OCI-LY1 (cell line): ENCODE results near the gene LARP4B.

Experiments used
- H2AFZ ChIP-seq: fragments of 200-600 bp; sonication (generic), shearing (Covaris generic); 2 replicates; pipeline ENCODE4 v1.6.0; 2014; ENCODE audit warnings: antibody characterized with exemption, mild to moderate bottlenecking, low read length
- H3F3A ChIP-seq: fragments of 200-600 bp; sonication (generic), shearing (Covaris generic); 2 replicates; pipeline ENCODE4 v1.6.0; 2014; ENCODE audit warnings: mild to moderate bottlenecking, antibody characterized with exemption, low read length, moderate library complexity; ENCODE audit not compliant: insufficient read depth
- H3K27ac ChIP-seq: fragments of 200-600 bp; sonication (generic); 2 replicates; pipeline ENCODE4 v1.5.1; 2014; ENCODE audit warnings: low read length, mixed run types, mild to moderate bottlenecking, low read depth; ENCODE audit not compliant: poor library complexity, severe bottlenecking
- H3K27me3 ChIP-seq: fragments of 200-600 bp; sonication (generic); 2 replicates; pipeline ENCODE4 v1.6.0; 2014; ENCODE audit warnings: antibody characterized with exemption, mild to moderate bottlenecking, low read length, moderate library complexity; ENCODE audit not compliant: insufficient read depth
- H3K36me3 ChIP-seq: fragments of 200-600 bp; sonication (generic); 2 replicates; pipeline ENCODE4 v1.6.1; 2014; ENCODE audit warnings: mild to moderate bottlenecking, antibody characterized with exemption, low read length, moderate library complexity, mixed read lengths; ENCODE audit not compliant: insufficient read depth
- H3K4me1 ChIP-seq: fragments of 200-600 bp; sonication (generic); 2 replicates; pipeline ENCODE4 v1.5.1; 2014; ENCODE audit warnings: mild to moderate bottlenecking, low read length, moderate library complexity; ENCODE audit not compliant: insufficient read depth, severe bottlenecking
- H3K4me2 ChIP-seq: fragments of 200-600 bp; sonication (generic), shearing (Covaris generic); 2 replicates; pipeline ENCODE4 v1.6.1; 2014; ENCODE audit warnings: low read length
- H3K4me3 ChIP-seq: fragments of 200-600 bp; sonication (generic); 2 replicates; pipeline ENCODE4 v1.5.1; 2014; ENCODE audit warnings: low read length, low read depth, mild to moderate bottlenecking, mixed read lengths; ENCODE audit not compliant: poor library complexity, severe bottlenecking
- H3K79me2 ChIP-seq: fragments of 200-600 bp; shearing (Covaris generic); 2 replicates; pipeline ENCODE4 v1.6.1; 2016; ENCODE audit warnings: mixed run types, low read length, mixed read lengths; ENCODE audit not compliant: insufficient read depth
- H3K9ac ChIP-seq: fragments of 200-600 bp; sonication (generic), shearing (Covaris generic); 2 replicates; pipeline ENCODE4 v1.6.1; 2014; ENCODE audit warnings: mild to moderate bottlenecking, low read length, mixed read lengths
- H3K9me2 ChIP-seq: fragments of 200-600 bp; sonication (generic), shearing (Covaris generic); 2 replicates; pipeline ENCODE4 v1.6.1; 2014; ENCODE audit warnings: low read depth, mild to moderate bottlenecking, low read length, mixed read lengths
- H3K9me3 ChIP-seq: fragments of 200-600 bp; shearing (Covaris generic); 2 replicates; pipeline ENCODE4 v1.6.1; 2014; ENCODE audit warnings: low read length, mixed read lengths
- H4K20me1 ChIP-seq: fragments of 200-600 bp; sonication (generic), shearing (Covaris generic); 2 replicates; pipeline ENCODE4 v1.6.0; 2016; ENCODE audit warnings: mild to moderate bottlenecking, low read length; ENCODE audit not compliant: insufficient read depth
- EZH2 ChIP-seq: fragments of 200-600 bp; sonication (generic), shearing (Covaris generic); IDR thresholded peaks from 2 replicates; pipeline ENCODE4 v1.8.0; 2017; ENCODE audit warnings: borderline replicate concordance, mixed run types, mild to moderate bottlenecking, antibody characterized with exemption, low read length, moderate library complexity, mixed read lengths
- TF ChIP-seq, protein P1 (sequence below): fragments of 200-600 bp; sonication (generic), shearing (Covaris generic); IDR thresholded peaks from 2 replicates; pipeline ENCODE4 v1.5.1; 2017; ENCODE audit warnings: mild to moderate bottlenecking, antibody characterized with exemption, low read length, moderate library complexity, mixed read lengths

The LARP4B gene

DNA sequence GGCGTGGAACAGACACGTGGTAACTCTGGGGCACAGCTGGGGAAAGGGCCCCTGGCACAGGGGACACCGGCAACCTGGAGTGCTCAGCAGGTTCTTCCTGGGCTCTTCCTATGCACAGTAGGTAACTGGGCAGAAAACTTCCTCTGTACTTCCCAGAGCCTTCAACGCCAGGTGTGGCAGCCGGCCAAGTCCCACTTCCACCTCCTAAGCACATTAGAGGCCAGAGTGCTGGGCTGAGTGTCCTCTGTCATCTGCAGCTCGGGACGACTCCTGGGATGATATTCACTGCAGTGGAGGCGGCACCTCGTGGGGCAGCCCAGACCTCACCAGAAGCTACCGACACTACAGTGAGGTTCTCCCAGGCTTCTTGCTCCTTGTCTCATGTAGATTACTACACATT lies 114.5 kb downstream of the LARP4B start:
- H3K4me2 ChIP-seq: no peak overlapping the region
- H3K9ac ChIP-seq: no peak overlapping the region
- H2AFZ ChIP-seq: no peak overlapping the region
- H3K79me2 ChIP-seq: no peaks in the 10 kb centered on the region
- no peaks in the 10 kb centered on the region for H3K27me3 ChIP-seq
- H3K9me3 ChIP-seq: no peaks in the 10 kb centered on the region
- no peaks in the 10 kb centered on the region for H3K9me2 ChIP-seq
- no peaks in the 10 kb centered on the region for H4K20me1 ChIP-seq
- TF ChIP-seq EZH2: no peak
- TF ChIP-seq, protein P1, sequence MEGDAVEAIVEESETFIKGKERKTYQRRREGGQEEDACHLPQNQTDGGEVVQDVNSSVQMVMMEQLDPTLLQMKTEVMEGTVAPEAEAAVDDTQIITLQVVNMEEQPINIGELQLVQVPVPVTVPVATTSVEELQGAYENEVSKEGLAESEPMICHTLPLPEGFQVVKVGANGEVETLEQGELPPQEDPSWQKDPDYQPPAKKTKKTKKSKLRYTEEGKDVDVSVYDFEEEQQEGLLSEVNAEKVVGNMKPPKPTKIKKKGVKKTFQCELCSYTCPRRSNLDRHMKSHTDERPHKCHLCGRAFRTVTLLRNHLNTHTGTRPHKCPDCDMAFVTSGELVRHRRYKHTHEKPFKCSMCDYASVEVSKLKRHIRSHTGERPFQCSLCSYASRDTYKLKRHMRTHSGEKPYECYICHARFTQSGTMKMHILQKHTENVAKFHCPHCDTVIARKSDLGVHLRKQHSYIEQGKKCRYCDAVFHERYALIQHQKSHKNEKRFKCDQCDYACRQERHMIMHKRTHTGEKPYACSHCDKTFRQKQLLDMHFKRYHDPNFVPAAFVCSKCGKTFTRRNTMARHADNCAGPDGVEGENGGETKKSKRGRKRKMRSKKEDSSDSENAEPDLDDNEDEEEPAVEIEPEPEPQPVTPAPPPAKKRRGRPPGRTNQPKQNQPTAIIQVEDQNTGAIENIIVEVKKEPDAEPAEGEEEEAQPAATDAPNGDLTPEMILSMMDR: no peak
- H3K4me3 ChIP-seq: no peak overlapping the region
- H3K36me3 ChIP-seq: peaks cover 96% of the 10 kb centered on the region
- H3K27ac ChIP-seq: no peak overlapping the region
- H3F3A ChIP-seq: no peaks in the 10 kb centered on the region
- no peaks in the 10 kb centered on the region for H3K4me1 ChIP-seq

DNA sequence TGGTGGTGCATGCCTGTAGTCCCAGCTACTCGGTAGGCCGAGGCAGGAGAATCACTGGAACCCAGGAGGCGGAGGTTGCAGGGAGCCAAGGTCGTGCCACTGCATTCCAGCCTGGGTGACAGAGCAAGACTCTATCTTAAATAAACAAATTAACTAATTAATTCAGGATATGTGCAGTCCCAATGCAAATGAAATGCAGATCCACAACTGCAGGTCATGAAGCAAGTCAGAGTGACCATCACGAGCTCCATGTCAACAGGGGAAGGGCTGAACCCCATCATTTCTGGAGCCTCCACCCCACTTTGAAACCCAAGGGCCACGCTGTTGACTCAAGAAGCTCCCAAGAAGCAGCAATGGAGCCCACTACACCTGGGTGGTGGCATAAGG lies 115.4 kb downstream of the LARP4B start:
- Histone ChIP-seq H3K9ac (no peak overlapping the region), H3K36me3 (peaks cover 95% of the 10 kb centered on the region)
- TF ChIP-seq, protein P1: no peak
- no peak for TF ChIP-seq EZH2

DNA sequence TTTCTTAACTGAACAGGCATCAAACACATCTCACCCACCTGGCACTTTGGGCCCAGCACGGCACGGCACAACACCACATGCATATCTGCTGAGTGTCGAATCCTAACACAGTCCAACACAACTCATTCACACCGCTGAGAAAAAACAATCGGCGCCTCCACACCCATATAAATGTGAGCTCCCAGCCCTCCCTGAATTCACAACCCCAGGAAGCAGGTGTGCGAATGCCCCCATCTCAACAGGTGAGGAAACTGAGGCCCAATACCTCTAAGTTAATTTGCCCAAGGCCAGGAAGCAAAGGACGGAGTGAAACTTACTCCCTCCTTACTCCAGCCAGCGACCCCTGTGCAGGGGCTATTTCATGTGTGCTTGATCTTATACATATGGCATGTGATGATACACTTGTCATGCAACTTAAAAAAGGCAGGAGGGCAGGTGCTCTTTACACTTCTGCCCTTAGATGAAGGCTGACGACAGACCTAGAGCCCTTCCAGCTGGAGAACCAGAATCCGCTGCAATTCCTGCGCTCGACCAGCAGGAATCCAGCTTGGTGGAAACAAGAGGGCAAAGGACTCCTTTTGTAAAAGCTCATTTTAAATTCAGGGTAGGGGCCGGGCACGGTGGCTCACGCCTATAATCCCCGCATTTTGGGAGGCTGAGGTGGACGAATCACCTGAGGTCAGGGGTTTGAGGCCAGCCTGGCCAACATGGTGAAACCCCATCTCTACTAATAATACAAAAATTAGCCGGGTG lies 116.0 kb downstream of the LARP4B start:
- Histone ChIP-seq H3K36me3 (peaks cover 95% of the 10 kb centered on the region), H3K9me3 (no peaks in the 10 kb centered on the region), H3K9ac (no peak overlapping the region), H3K27ac (no peak overlapping the region), H3K4me2 (no peak overlapping the region), H3K4me3 (no peak overlapping the region), H3K27me3 (no peaks in the 10 kb centered on the region), H3K79me2 (no peaks in the 10 kb centered on the region), H4K20me1 (no peaks in the 10 kb centered on the region), H2AFZ (no peak overlapping the region), H3F3A (no peaks in the 10 kb centered on the region), H3K9me2 (no peaks in the 10 kb centered on the region), H3K4me1 (peaks cover 8% of the 10 kb centered on the region)
- TF ChIP-seq, protein P1: no peak
- TF ChIP-seq EZH2: no peak

More for the DNA sequence above, 115.4 kb downstream of the LARP4B start:
- H3K27ac ChIP-seq: no peak overlapping the region
- H3K27me3 ChIP-seq: no peaks in the 10 kb centered on the region
- no peaks in the 10 kb centered on the region for H3K79me2 ChIP-seq
- H4K20me1 ChIP-seq: no peaks in the 10 kb centered on the region
- no peaks in the 10 kb centered on the region for H3F3A ChIP-seq
- H3K4me3 ChIP-seq: no peak overlapping the region
- H3K4me2 ChIP-seq: no peak overlapping the region
- no peaks in the 10 kb centered on the region for H3K9me3 ChIP-seq
- no peaks in the 10 kb centered on the region for H3K9me2 ChIP-seq
- peaks cover 2% of the 10 kb centered on the region for H3K4me1 ChIP-seq
- no peak overlapping the region for H2AFZ ChIP-seq
